OCI-LY1 (cell line): ENCODE measurements around the gene SRP9.

ENCODE experiments used
- H2AFZ ChIP-seq: fragments of 200-600 bp; sonication (generic), shearing (Covaris generic); 2 replicates; pipeline ENCODE4 v1.6.0; 2014; ENCODE audit warnings: antibody characterized with exemption, mild to moderate bottlenecking, low read length
- H3F3A ChIP-seq: fragments of 200-600 bp; sonication (generic), shearing (Covaris generic); 2 replicates; pipeline ENCODE4 v1.6.0; 2014; ENCODE audit warnings: mild to moderate bottlenecking, antibody characterized with exemption, low read length, moderate library complexity; ENCODE audit not compliant: insufficient read depth
- H3K27ac ChIP-seq: fragments of 200-600 bp; sonication (generic); 2 replicates; pipeline ENCODE4 v1.5.1; 2014; ENCODE audit warnings: low read length, mixed run types, mild to moderate bottlenecking, low read depth; ENCODE audit not compliant: poor library complexity, severe bottlenecking
- H3K27me3 ChIP-seq: fragments of 200-600 bp; sonication (generic); 2 replicates; pipeline ENCODE4 v1.6.0; 2014; ENCODE audit warnings: antibody characterized with exemption, mild to moderate bottlenecking, low read length, moderate library complexity; ENCODE audit not compliant: insufficient read depth
- H3K36me3 ChIP-seq: fragments of 200-600 bp; sonication (generic); 2 replicates; pipeline ENCODE4 v1.6.1; 2014; ENCODE audit warnings: mild to moderate bottlenecking, antibody characterized with exemption, low read length, moderate library complexity, mixed read lengths; ENCODE audit not compliant: insufficient read depth
- H3K4me1 ChIP-seq: fragments of 200-600 bp; sonication (generic); 2 replicates; pipeline ENCODE4 v1.5.1; 2014; ENCODE audit warnings: mild to moderate bottlenecking, low read length, moderate library complexity; ENCODE audit not compliant: insufficient read depth, severe bottlenecking
- H3K4me2 ChIP-seq: fragments of 200-600 bp; sonication (generic), shearing (Covaris generic); 2 replicates; pipeline ENCODE4 v1.6.1; 2014; ENCODE audit warnings: low read length
- H3K4me3 ChIP-seq: fragments of 200-600 bp; sonication (generic); 2 replicates; pipeline ENCODE4 v1.5.1; 2014; ENCODE audit warnings: low read length, low read depth, mild to moderate bottlenecking, mixed read lengths; ENCODE audit not compliant: poor library complexity, severe bottlenecking
- H3K79me2 ChIP-seq: fragments of 200-600 bp; shearing (Covaris generic); 2 replicates; pipeline ENCODE4 v1.6.1; 2016; ENCODE audit warnings: mixed run types, low read length, mixed read lengths; ENCODE audit not compliant: insufficient read depth
- H3K9ac ChIP-seq: fragments of 200-600 bp; sonication (generic), shearing (Covaris generic); 2 replicates; pipeline ENCODE4 v1.6.1; 2014; ENCODE audit warnings: mild to moderate bottlenecking, low read length, mixed read lengths
- H3K9me2 ChIP-seq: fragments of 200-600 bp; sonication (generic), shearing (Covaris generic); 2 replicates; pipeline ENCODE4 v1.6.1; 2014; ENCODE audit warnings: low read depth, mild to moderate bottlenecking, low read length, mixed read lengths
- H3K9me3 ChIP-seq: fragments of 200-600 bp; shearing (Covaris generic); 2 replicates; pipeline ENCODE4 v1.6.1; 2014; ENCODE audit warnings: low read length, mixed read lengths
- H4K20me1 ChIP-seq: fragments of 200-600 bp; sonication (generic), shearing (Covaris generic); 2 replicates; pipeline ENCODE4 v1.6.0; 2016; ENCODE audit warnings: mild to moderate bottlenecking, low read length; ENCODE audit not compliant: insufficient read depth
- EZH2 ChIP-seq: fragments of 200-600 bp; sonication (generic), shearing (Covaris generic); IDR thresholded peaks from 2 replicates; pipeline ENCODE4 v1.8.0; 2017; ENCODE audit warnings: borderline replicate concordance, mixed run types, mild to moderate bottlenecking, antibody characterized with exemption, low read length, moderate library complexity, mixed read lengths
- TF ChIP-seq, protein P1 (sequence below): fragments of 200-600 bp; sonication (generic), shearing (Covaris generic); IDR thresholded peaks from 2 replicates; pipeline ENCODE4 v1.5.1; 2017; ENCODE audit warnings: mild to moderate bottlenecking, antibody characterized with exemption, low read length, moderate library complexity, mixed read lengths

Gene SRP9, protein sequence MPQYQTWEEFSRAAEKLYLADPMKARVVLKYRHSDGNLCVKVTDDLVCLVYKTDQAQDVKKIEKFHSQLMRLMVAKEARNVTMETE

DNA sequence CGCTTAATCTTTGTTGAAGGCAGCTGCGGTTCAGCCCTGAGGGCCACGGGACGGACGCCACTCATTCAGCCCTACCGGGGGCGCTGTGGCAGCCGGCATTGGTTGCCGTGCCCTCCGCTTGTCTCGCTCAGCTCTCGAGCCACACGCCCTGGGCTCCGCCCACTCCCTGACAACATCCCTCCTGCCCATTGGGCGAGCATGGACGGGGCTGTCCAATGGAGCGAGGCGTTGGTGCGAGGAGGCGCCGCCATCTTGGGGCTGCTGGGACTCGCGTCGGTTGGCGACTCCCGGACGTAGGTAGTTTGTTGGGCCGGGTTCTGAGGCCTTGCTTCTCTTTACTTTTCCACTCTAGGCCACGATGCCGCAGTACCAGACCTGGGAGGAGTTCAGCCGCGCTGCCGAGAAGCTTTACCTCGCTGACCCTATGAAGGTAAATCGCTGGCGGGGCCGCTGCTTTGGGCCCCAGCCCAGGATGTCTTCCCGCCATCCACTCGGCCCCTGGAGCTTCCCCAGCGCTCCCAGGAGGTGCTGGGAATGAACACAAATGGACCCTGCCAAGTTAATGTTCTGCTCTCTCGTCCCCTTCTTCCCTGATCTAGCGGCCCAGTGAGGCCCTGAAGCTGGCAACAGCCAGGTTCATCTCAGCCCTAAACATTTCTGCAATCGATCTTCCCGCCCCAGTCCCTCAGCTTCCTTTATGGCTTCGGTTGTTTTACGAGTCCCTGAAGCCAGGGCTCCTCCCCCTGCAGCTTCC is at the start of gene SRP9:
Gene SRP9 (plus strand): TSS at position 244 of the 754 bp plus-strand sequence. CDS start 115 bp downstream, at position 359.
- Histone ChIP-seq H3K79me2 (peaks cover 48% of the 10 kb centered on the region), H3K4me3 (peak within 1 kb of the TSS; percentile 95), H3K9ac (peak within 1 kb of the TSS; percentile 96), H3K27ac (peak within 1 kb of the TSS; percentile 92), H3K9me3 (no peaks in the 10 kb centered on the region), H3K4me2 (peak within 1 kb of the TSS; percentile 87), H3K9me2 (no peaks in the 10 kb centered on the region), H3K27me3 (no peaks in the 10 kb centered on the region), H3K4me1 (peaks cover 27% of the 10 kb centered on the region), H2AFZ (no peak within 1 kb of the TSS; the same call in 1 of the 2 replicates), H3K36me3 (peaks cover 24% of the 10 kb centered on the region), H4K20me1 (no peaks in the 10 kb centered on the region), H3F3A (no peaks in the 10 kb centered on the region)
- no peak for TF ChIP-seq EZH2
- TF ChIP-seq, protein P1, sequence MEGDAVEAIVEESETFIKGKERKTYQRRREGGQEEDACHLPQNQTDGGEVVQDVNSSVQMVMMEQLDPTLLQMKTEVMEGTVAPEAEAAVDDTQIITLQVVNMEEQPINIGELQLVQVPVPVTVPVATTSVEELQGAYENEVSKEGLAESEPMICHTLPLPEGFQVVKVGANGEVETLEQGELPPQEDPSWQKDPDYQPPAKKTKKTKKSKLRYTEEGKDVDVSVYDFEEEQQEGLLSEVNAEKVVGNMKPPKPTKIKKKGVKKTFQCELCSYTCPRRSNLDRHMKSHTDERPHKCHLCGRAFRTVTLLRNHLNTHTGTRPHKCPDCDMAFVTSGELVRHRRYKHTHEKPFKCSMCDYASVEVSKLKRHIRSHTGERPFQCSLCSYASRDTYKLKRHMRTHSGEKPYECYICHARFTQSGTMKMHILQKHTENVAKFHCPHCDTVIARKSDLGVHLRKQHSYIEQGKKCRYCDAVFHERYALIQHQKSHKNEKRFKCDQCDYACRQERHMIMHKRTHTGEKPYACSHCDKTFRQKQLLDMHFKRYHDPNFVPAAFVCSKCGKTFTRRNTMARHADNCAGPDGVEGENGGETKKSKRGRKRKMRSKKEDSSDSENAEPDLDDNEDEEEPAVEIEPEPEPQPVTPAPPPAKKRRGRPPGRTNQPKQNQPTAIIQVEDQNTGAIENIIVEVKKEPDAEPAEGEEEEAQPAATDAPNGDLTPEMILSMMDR, result peak; percentile 93

DNA sequence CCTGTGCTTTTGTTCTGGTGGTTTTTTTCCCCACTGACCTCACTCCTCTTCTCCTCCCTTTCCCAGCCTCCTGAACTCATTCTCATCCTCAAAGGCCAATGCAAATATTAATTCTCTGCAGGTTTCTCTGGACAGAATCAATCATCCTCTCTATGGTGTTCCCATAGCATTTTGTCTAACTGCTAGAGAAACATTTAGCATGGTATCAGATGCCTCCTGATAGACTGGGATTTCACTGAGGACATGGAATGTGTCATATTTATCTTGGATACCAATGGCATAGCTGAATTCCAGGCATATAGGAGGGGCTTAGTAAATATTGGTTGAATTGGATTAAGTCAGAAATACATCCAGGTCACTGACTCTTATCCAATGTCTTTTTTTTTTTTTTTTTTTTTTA is 46.1 kb upstream of the SRP9 start:
- no peak overlapping the region for H2AFZ ChIP-seq
- H3K9ac ChIP-seq, result no peak overlapping the region
- no peak overlapping the region for H3K27ac ChIP-seq
- no peaks in the 10 kb centered on the region for H4K20me1 ChIP-seq
- 0 out of 2 replicates have a peak, but pooled peaks cover 4% of the 10 kb centered on the region for H3K27me3 ChIP-seq
- H3K79me2 ChIP-seq, result no peaks in the 10 kb centered on the region
- H3K4me2 ChIP-seq, result no peak overlapping the region
- no peaks in the 10 kb centered on the region for H3F3A ChIP-seq
- no peaks in the 10 kb centered on the region for H3K36me3 ChIP-seq
- H3K4me1 ChIP-seq, result no peaks in the 10 kb centered on the region
- TF ChIP-seq, protein P1, result no peak
- TF ChIP-seq EZH2, result no peak
- no peaks in the 10 kb centered on the region for H3K9me2 ChIP-seq
- no peaks in the 10 kb centered on the region for H3K9me3 ChIP-seq
- H3K4me3 ChIP-seq, result no peak overlapping the region

DNA sequence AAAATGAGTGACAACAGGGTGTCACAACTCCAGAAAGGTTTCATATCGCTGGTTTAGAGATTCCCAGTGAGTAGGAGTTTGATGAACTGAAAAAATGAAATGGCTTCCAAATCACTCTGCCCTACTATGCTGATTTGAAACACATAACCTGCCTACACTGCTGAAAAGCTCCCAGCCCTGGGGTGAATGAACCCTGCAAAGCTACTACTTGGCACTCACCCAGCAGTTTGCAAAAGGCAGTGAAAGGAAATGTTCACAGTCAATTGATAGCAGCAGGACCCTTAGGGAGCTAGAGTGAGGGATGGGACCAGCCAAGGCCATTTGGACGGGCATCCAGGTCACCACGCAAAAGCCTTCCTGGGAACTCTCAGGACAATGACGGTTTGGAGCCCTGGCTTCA is 44.4 kb upstream of the SRP9 start:
- no peak overlapping the region for H3K4me3 ChIP-seq
- no peaks in the 10 kb centered on the region for H3K4me1 ChIP-seq
- H3K9ac ChIP-seq, result no peak overlapping the region
- no peaks in the 10 kb centered on the region for H3K36me3 ChIP-seq
- no peak overlapping the region for H3K27ac ChIP-seq
- H3F3A ChIP-seq, result no peaks in the 10 kb centered on the region
- H3K9me2 ChIP-seq, result no peaks in the 10 kb centered on the region
- no peaks in the 10 kb centered on the region for H3K79me2 ChIP-seq
- H3K27me3 ChIP-seq, result 0 out of 2 replicates have a peak, but pooled peaks cover 4% of the 10 kb centered on the region
- no peaks in the 10 kb centered on the region for H4K20me1 ChIP-seq
- TF ChIP-seq, protein P1, result no peak
- TF ChIP-seq EZH2, result no peak
- no peak overlapping the region for H2AFZ ChIP-seq
- no peaks in the 10 kb centered on the region for H3K9me3 ChIP-seq
- H3K4me2 ChIP-seq, result no peak overlapping the region
